ENCODE data around the gene CCDC192.

GRCh38 chr5:127772531-127772930 is 69.3 kb downstream of the CCDC192 start:
- TF ChIP-seq CTCF (IDR thresholded peaks at IDR 0.05) = no peak
- no peak for TF ChIP-seq POLR2A (IDR thresholded peaks at IDR 0.05)
- no peak for TF ChIP-seq EP300 (IDR thresholded peaks at IDR 0.05)

All from suprapubic skin (tissue), 3 donors.